ENCODE results near the gene DDN. TPM values are rescaled to one million over a fixed set of nuclear protein-coding genes. Genes with fewer than 3 reads are reported as not detected.
A peak's percentile ranks its signal among the peaks of the same experiment; 100 is the strongest.

DDN gene
- total and polyA plus RNA-seq, 10 of the 15 experiments (the other 5 are each of a cell fraction or from before 2014, with no cell fraction given) = 0.10 to 13.4 (median 3.7) TPM

GRCh38 chr12:49018261-49019119, 19.3 kb upstream of the DDN start, which contains the start of gene PRKAG1 (continued):
- no peak for TF ChIP-seq REST (IDR thresholded peaks at IDR 0.05; ENCODE audit: low read depth, low read length)
- peak; percentile 35; the same call in 1 of the 2 replicates for TF ChIP-seq RB1 (IDR thresholded peaks at IDR 0.05; ENCODE audit: borderline replicate concordance)
- peak; percentile 52; the same call in 1 of the 2 replicates for TF ChIP-seq SIN3A (IDR thresholded peaks at IDR 0.05; ENCODE audit: low read depth, low read length)
- no peak for TF ChIP-seq RBBP5 (conservative IDR thresholded peaks at IDR 0.05)
- no peak for TF ChIP-seq ZSCAN29 (IDR thresholded peaks at IDR 0.05)
- TF ChIP-seq BRCA1 (IDR thresholded peaks at IDR 0.05; ENCODE audit: low read depth, low read length) = no peak
- TF ChIP-seq YBX1 (IDR thresholded peaks at IDR 0.05) = no peak
- no peak for TF ChIP-seq STAT1 (conservative IDR thresholded peaks at IDR 0.05)
- TF ChIP-seq GABPA (IDR thresholded peaks at IDR 0.05; ENCODE audit: low read depth) = peak; percentile 95
- no peak for TF ChIP-seq FOXM1 (IDR thresholded peaks at IDR 0.05; ENCODE audit: low read depth, low read length)
- no peak; the same call in 1 of the 2 replicates for TF ChIP-seq MAX (IDR thresholded peaks at IDR 0.05; ENCODE audit: low read depth, low read length)
- peak; percentile 75 for TF ChIP-seq E2F8 (IDR thresholded peaks at IDR 0.05; ENCODE audit: low read depth, partially characterized antibody)
- TF ChIP-seq ZNF24 (IDR thresholded peaks at IDR 0.05) = no peak
- 0 out of 2 replicates have a peak, but pooled peaks have one; percentile 19 for TF ChIP-seq HDAC2 (IDR thresholded peaks at IDR 0.05)
- TF ChIP-seq SKIL (IDR thresholded peaks at IDR 0.05; ENCODE audit: low read depth, poor library complexity, severe bottlenecking) = peak; percentile 25
- TF ChIP-seq MLLT1 (IDR thresholded peaks at IDR 0.05) = peak; percentile 59; the same call in 1 of the 2 replicates
- no peak for TF ChIP-seq ZNF274 (IDR thresholded peaks at IDR 0.05; ENCODE audit: insufficient read depth, insufficient read length)
- TF ChIP-seq EGR1 (IDR thresholded peaks at IDR 0.05; ENCODE audit: borderline replicate concordance in 1 of 2, low read depth in 2 of 2, low read length in 2 of 2) = peak in 1 of 2 experiments; percentile 28; a peak in 1 of 3 replicates
- TF ChIP-seq DPF2 (IDR thresholded peaks at IDR 0.05) = no peak; the same call in 1 of the 2 replicates

Measured in GM12878 (cell line).